Stimulated activated CD4-positive, alpha-beta T cell treated with anti-CD3 and anti-CD28 coated beads, Interleukin-12 subunit alpha, Interleukin-12 subunit beta, amount 100 ng/mL, for 24 hours (primary cell): ENCODE data around the gene ACP7.
A peak's percentile ranks its signal among the peaks of the same experiment; 100 is the strongest.
"Not testable (repeated sequence)": the region's sequence is repeated elsewhere in the genome, so short reads cannot be mapped to it uniquely, and the experiment has no call there.

Experiments
- DNase-seq, 2 experiments: peaks; one replicate each; pipeline ENCODE4 v3.0.0-alpha.2; 2020; ENCODE audit warnings: low read depth in 2 of 2

ACP7 gene, protein sequence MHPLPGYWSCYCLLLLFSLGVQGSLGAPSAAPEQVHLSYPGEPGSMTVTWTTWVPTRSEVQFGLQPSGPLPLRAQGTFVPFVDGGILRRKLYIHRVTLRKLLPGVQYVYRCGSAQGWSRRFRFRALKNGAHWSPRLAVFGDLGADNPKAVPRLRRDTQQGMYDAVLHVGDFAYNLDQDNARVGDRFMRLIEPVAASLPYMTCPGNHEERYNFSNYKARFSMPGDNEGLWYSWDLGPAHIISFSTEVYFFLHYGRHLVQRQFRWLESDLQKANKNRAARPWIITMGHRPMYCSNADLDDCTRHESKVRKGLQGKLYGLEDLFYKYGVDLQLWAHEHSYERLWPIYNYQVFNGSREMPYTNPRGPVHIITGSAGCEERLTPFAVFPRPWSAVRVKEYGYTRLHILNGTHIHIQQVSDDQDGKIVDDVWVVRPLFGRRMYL

GRCh38 chr19:39083983-39084731, at the start of gene ACP7:
Gene ACP7, plus strand, starts transcription at chr19:39084368. Its CDS starts 902 bp downstream, at chr19:39085270.
- DNase-seq: peak in 1 of 2 experiments; percentile 10

GRCh38 chr19:39036581-39036980, 47.6 kb upstream of the ACP7 start:
- DNase-seq: no peak

GRCh38 chr19:39037194-39037593, 47.0 kb upstream of the ACP7 start:
- no peak for DNase-seq

GRCh38 chr19:39038098-39038497, 46.1 kb upstream of the ACP7 start:
- DNase-seq: no peak

DNA sequence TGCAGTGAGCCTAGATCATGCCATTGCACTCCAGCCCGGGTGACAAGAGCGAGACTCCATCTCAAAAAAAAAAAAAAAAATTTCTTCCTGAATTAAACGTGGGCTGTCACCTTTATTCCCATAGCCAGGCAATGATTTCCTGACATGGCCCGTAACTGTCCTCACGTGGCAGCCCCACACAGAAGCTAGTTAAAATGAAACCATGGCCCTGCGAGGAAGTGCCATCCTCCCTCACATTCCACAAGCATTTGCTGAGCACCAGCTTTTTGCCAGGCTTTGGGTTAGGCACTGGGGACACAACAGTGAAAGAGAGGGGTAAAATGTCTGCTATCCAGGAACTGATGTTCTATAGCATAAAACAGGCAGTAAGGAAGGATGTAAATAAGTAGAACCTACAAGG, 38.7 kb upstream of the ACP7 start:
- no peak for DNase-seq

DNA sequence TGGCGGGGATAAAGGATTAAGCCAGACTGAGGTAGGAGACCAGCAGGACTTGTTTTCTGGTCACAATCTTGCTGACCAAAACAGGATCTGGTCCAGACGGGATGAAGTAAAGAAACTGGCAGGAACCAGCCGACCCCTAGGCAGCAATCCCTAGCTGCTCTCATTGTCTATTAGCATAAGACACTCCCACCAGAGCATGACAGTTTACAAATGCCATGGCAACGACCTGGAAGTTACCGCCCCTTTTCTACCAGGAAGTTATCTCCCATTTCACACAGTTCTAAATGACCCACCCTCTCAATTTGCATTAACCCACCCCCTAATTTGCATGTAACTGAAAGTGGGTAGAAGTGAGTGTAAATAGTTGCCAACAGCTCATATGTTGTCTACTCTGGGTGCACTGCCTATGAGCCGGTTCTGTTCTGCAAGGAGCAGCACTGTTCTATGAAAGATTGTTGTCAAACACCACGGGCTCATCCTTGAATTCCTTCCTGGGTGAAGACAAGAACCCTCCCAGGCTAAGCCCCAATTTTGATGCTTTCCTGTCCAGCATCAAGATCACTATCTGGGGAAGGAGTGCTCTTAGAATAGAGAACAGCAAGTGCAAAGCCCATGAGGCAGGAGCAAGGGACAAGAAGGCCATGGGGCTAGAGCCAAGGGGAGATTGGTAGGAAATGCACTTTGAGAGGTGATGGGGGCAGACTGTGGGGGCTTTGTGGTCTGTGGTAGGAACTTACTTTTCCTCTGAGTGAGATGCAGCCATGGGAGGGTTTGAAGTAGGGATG, 37.9 kb upstream of the ACP7 start:
- no peak for DNase-seq

DNA sequence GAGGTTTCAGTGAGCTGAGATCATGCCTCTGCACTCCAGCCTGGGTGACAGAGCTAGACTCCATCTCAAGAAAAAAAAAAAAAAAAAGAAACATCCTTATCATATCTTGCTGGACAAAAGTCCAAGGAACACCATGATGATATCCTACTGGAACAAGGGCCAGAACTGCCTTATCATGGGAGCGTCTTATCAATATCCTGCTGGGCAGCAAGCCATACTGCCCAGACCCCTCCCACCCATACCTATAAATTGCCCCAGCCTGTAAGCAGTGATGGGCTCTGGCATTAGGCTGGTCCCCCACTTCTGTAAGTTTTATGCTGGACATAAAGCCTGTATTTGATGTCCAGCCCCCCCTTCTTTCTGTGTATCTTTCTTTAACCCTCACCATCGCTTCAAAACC, 37.1 kb upstream of the ACP7 start:
- DNase-seq: no peak

DNA sequence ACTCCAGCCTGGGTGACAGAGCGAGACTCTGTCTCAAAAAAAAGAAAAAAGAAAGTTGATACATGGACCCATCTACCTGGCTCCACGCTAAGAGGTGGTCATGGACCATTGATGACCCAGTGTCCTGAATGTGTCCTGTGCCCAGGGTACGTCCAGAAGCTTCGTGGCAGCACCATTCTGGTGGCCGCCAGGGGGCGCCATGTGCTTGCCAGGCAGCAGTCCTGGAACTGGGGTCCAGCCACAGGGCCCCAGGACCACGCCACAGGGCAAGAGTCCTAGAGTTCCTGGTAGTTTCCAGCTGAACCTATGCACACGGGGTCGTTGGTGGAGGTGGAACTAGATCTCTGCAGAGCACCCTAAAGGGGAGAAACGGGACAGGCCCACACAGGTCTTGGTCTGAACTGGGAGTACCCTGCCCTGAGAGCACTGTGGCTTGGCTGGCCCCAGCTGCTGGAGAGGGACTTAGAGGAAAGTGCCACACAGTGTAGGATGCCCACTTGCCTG, 31.9 kb upstream of the ACP7 start:
- DNase-seq: peak; percentile 25 to 60

DNA sequence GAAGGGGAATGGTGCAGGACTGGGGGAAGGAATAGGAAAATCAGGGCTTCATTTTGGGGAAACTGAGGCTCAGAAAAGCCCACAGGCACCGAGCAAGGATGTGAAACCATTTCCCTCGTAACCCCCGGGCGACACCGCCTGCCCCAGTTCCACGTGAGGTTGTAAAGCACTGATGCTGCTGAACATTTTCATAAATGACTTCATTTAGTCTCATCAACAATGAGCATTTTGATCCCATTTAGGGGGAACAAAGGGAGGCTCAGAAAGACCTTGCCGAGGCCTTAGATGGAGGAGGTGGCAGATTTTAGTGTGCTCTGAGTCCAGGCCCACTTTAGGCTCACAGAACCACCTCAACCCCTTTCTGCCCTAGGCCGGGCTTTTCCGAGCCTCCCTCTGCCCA, 31.3 kb upstream of the ACP7 start:
- no peak for DNase-seq

DNA sequence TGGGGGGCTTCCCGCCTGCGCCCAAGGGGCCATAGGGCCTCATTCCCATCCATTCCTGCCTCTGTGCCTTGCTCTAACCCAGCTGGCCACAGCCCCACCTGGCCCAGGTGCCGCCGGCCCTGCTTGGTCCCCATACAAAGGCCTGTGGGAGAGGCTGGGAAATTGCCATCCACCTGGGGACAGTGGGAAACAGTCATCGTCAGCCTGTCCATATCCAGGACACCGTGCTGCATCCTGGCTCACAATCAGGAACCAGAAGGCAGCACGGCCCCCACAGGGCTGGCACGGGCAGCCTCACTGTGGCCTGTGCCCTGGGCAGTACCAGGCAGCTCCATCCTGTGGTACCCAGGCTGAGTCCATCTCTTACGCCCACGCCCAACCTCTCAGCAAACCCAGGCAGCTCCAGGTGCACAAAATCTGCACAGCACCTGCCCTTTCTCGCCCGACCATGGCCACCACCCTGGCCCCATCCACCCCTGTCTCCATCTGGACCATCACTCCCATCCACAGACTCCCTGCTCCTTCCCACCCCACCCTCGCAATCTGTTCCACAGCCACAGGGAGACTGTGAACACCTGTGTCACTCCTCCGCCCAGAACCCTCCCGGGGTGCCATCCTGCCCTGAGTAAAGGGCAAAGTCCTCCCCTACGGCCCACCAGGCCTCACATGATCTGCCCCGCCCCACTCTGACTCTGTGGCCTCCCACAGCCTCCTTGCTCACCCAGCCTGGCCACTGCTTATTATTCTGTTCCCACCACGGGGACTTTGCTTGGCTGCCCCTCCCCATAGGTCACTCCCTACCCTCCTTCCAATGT, 30.7 kb upstream of the ACP7 start:
- DNase-seq: no peak

DNA sequence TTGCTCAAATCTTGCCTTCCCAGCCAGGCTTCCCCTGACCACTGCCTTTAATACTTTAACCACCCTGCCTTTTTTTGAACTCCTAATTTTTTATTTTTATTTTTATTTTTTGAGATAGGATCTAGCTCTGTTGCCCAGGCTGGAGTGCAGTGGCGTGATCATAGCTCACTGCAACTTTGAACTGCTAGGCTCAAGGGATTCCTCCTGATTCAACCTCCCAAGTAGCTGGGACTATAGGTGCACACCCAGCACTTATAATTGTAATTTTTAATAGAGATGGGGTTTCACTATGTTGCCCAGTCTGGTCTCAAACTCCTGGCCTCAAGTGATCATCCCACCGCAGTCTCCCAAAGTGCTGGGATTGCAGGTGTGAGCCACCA, 30.1 kb upstream of the ACP7 start:
- DNase-seq: no peak

- no peak for DNase-seq
Measured at GRCh38 chr19:39057615-39058014, 26.6 kb upstream of the ACP7 start.

DNA sequence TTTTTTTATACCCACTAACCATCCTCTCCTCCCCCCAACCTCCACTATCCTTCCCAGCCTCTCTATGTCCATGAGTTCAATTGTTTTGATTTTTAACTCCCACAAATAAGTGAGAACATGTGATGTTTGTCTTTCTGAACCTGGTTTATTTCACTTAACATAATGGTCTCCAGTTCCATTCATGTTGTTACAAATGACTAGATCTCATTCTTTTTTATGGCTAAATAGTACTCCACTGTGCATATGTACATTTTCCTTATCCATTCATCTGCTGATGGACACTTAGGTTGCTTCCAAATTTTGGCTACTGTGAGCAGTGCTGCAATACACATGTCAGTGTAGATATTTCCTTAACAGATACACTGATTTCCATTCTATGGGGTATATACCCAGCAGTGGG, 24.9 kb upstream of the ACP7 start:
- DNase-seq: no peak

DNA sequence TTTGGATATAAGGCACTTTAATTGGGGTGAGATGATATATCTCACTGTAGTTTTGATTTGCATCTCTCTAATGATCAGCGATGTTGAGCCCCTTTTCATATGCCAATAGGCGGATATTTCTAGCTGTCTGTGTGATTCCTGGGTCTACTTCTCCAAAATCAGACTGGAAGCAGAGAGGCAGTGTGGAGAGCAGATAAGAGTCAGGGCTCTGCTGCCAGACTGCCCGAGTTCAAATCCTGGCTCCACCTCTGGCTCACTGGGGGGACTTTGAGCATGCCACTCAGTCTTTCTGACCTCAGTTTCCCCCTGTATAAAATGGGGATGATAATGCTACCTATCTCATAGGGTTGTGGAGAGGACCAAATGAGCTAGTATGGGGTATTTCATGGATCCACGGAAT, 24.0 kb upstream of the ACP7 start:
- DNase-seq: no peak

DNA sequence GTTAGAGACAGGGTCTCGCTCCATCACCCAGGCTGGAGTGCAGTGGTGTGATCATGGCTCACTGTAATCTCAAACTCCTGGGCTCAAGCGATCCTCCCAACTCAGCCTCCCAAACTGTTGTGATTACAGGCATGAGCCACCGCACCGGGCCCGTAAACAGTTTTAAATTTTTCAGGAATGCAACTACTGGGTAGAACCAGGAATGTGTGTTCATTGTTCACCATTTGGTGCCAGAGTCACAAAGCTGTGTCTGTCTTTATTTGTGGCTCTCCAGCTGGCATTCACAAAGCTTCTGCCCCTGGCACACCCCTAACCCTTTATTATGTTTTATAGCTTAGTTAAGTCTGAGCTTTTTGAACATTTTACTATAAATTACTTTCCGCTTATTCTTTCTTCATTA, 19.8 kb upstream of the ACP7 start:
- DNase-seq: no peak

DNA sequence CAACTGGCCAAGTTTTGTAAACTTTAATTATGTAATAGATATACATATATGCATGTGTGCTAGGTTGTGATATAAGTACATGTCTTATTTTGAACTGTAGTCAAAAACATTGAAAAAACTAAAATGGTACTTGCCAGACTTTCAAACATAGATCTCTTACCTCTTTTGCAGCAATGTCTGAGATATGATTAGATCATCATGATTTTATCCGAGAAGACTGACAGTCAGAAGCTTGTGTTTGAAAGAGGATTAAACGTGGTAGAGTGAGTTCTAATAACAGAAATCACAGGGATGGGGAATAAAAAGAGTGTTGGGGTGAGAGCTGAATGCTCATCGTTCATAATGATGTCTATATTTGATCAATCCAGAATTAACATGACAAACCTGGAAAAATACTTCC, 18.2 kb upstream of the ACP7 start:
- DNase-seq: no peak

DNA sequence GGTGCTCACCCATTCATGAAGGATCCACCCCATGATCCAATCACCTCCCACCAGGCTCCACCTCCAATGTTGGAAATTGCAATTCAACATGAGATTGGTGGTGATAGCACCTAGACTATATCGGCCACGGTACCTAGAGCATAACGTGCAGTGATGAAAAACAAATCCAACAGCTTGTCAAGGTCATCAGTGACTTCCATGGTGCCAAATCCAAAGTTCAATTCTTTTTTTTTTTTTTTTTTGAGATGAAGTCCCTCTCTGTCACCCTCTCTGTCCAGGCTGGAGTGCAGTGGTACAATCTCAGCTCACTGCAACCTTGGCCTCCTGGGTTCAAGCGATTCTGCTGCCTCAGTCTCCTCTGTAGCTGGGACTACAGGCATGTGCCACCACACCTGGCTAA, 17.1 kb upstream of the ACP7 start:
- no peak for DNase-seq

DNA sequence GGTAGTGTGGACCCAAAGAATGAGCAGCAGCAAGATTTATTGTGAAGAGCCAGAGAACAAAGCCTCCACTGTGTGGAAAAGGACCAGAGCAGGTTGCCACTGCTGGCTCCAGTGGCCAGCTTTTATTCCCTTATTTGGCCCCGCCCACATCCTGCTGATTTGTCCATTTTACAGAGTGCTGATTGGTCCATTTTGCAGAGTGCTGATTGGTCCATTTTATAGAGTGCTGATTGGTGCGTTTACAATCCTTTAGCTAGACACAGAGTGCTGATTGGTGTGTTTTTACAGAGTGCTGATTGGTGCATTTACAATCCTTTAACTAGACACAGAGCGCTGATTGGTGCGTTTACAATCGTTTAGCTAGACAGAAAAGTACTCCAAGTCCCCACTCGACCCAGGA, 15.9 kb upstream of the ACP7 start:
- not testable (repeated sequence) for DNase-seq

DNA sequence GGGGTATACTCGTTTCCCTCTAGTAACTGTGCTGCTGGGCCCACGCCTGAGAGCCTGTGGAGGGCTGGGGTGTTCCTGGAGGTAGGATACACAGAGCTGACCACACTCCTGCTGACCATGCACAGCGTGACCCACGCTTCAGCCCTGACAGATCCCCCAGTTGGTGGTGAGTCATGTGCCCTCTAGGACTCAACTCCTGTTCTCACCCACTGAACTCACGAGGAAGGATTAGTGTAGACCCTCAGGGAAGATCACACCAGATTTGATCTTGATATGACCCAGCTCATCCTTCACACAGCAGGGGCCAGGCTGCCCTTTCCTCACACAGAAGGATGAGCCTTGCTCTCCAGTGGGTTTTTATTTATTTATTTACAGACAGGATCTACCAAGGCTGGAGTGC, 13.3 kb upstream of the ACP7 start:
- no peak for DNase-seq

GRCh38 chr19:39074205-39074692, 9.9 kb upstream of the ACP7 start:
- no peak for DNase-seq

DNA sequence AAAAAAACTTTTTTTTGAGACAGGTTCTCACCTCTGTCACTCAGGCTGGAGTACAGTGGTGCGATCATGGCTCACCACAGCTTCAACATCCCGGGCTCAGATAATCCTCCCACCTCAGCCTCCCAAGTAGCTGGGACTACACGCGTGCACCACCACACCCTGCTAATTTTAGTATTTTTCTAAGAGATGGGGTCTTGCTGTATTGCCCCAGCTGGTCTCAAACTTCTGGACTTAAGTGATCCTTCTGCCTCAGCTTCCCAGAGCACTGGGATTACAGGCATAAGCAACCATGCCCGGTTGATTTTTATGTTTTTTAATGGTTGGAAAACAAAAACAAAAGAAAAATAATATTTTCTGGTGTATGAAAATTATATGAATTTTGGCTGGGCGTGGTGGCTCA, 9.2 kb upstream of the ACP7 start:
- DNase-seq: no peak
